DMS79 treated with DMSO at 0.1 percent for 48 hours (cell line): ENCODE data around the gene ANK2.
"Not testable (repeated sequence)": the region's sequence is repeated elsewhere in the genome, so short reads cannot be mapped to it uniquely, and the experiment has no call there.

ENCODE experiments used
- DNase-seq: peaks from one replicate; lab custom pipeline; 2025; lab: John Stamatoyannopoulos, UW

ANK2 gene

GRCh38 chr4:113209652-113210320, 160.3 kb downstream of the ANK2 start:
- no peak for DNase-seq

- no peak for DNase-seq
Observed at GRCh38 chr4:113212613-113213012, 163.2 kb downstream of the ANK2 start.

GRCh38 chr4:113221990-113222389, 172.5 kb downstream of the ANK2 start:
- DNase-seq: no peak

- DNase-seq: no peak
Observed at GRCh38 chr4:113222471-113222870, 173.0 kb downstream of the ANK2 start.

GRCh38 chr4:113223001-113223400, 173.5 kb downstream of the ANK2 start:
- no peak for DNase-seq

GRCh38 chr4:113232194-113232593, 182.7 kb downstream of the ANK2 start:
- no peak for DNase-seq

- DNase-seq: no peak
Observed at GRCh38 chr4:113236916-113237315, 187.5 kb downstream of the ANK2 start.

- no peak for DNase-seq
Observed at GRCh38 chr4:113243312-113243711, 193.9 kb downstream of the ANK2 start.

- not testable (repeated sequence) for DNase-seq
Observed at GRCh38 chr4:113244747-113245146, 195.3 kb downstream of the ANK2 start.

GRCh38 chr4:113248320-113248719, 198.9 kb downstream of the ANK2 start:
- no peak for DNase-seq

- DNase-seq: no peak
Observed at GRCh38 chr4:113255628-113256027, 206.2 kb downstream of the ANK2 start.

- DNase-seq: no peak
Observed at GRCh38 chr4:113256946-113257345, 207.5 kb downstream of the ANK2 start.

GRCh38 chr4:113260688-113261087, 211.2 kb downstream of the ANK2 start:
- DNase-seq: no peak

- no peak for DNase-seq
Observed at GRCh38 chr4:113263274-113263673, 213.8 kb downstream of the ANK2 start.

- no peak for DNase-seq
Observed at GRCh38 chr4:113270520-113271319, 221.3 kb downstream of the ANK2 start.

GRCh38 chr4:113272523-113272922, 223.1 kb downstream of the ANK2 start:
- DNase-seq: no peak

- DNase-seq: no peak
Observed at GRCh38 chr4:113273721-113274220, 224.3 kb downstream of the ANK2 start.

GRCh38 chr4:113276464-113277170, 227.2 kb downstream of the ANK2 start:
- no peak for DNase-seq

GRCh38 chr4:113278324-113278934, 229.0 kb downstream of the ANK2 start:
- no peak for DNase-seq

GRCh38 chr4:113285501-113285900, 236.0 kb downstream of the ANK2 start:
- DNase-seq: no peak

- no peak for DNase-seq
Observed at GRCh38 chr4:113288257-113288656, 238.8 kb downstream of the ANK2 start.

GRCh38 chr4:113288696-113289095, 239.2 kb downstream of the ANK2 start:
- no peak for DNase-seq
